Cardiac muscle cell (in vitro differentiated cells and primary cell): ENCODE results near the gene DOCK4. TPM values are rescaled to one million over a fixed set of nuclear protein-coding genes. Genes with fewer than 3 reads are reported as not detected.
"Not testable (repeated sequence)": the region's sequence is repeated elsewhere in the genome, so short reads cannot be mapped to it uniquely, and the experiment has no call there.

Source experiments
- DNase-seq, 2 donors: peaks; one replicate each; pipeline versions ENCODE4 v3.0.0 to v3.0.0-alpha.2; 2010 to 2017; ENCODE audit warnings: low read depth in 1 of 2, low spot score in 1 of 2
- H3K27ac ChIP-seq: fragments of 200-600 bp; sonication (generic); 2 replicates; pipeline ENCODE4 v1.5.1; 2016
- H3K27me3 ChIP-seq: fragments of 200-600 bp; sonication (generic); 2 replicates; pipeline ENCODE4 v1.6.0; 2016; ENCODE audit warnings: control low read depth
- H3K36me3 ChIP-seq: fragments of 200-600 bp; sonication (generic); 2 replicates; pipeline ENCODE4 v1.5.1; 2016; ENCODE audit warnings: control low read depth
- H3K4me1 ChIP-seq: fragments of 200-600 bp; sonication (generic); 2 replicates; pipeline ENCODE4 v1.8.1; 2017; ENCODE audit warnings: low read depth, mild to moderate bottlenecking, mixed run types
- H3K4me3 ChIP-seq: fragments of 200-600 bp; sonication (generic); 2 replicates; pipeline ENCODE4 v1.5.1; 2016; ENCODE audit warnings: mild to moderate bottlenecking
- H3K9me3 ChIP-seq: fragments of 200-600 bp; sonication (generic); 2 replicates; pipeline ENCODE4 v1.5.1; 2017; ENCODE audit warnings: low read depth, mild to moderate bottlenecking, control low read depth
- polyA plus RNA-seq: library from polyadenylated mRNA; unstranded; fragments of >200 nt; fragmentation: Nextera tagmentation; extraction: Ambion mirVana; gene quantifications from 2 replicates; pipeline ENCODE4 v1.2.1, GENCODE V29; 2016
- total RNA-seq: library from RNA; depleted of rRNA; stranded (reverse); fragments of >200 nt; gene quantifications from 2 replicates; pipeline ENCODE4 v1.2.3, GENCODE V29; 2016
- TF ChIP-seq, protein P1 (sequence below): IDR thresholded peaks from 2 replicates; pipeline ENCODE4 v1.5.1; 2012; ENCODE audit warnings: low read depth, mild to moderate bottlenecking, low read length

Gene DOCK4
- total and polyA plus RNA-seq, 2 experiments from 2014 or later: 5.3 to 11.4 TPM

DNA sequence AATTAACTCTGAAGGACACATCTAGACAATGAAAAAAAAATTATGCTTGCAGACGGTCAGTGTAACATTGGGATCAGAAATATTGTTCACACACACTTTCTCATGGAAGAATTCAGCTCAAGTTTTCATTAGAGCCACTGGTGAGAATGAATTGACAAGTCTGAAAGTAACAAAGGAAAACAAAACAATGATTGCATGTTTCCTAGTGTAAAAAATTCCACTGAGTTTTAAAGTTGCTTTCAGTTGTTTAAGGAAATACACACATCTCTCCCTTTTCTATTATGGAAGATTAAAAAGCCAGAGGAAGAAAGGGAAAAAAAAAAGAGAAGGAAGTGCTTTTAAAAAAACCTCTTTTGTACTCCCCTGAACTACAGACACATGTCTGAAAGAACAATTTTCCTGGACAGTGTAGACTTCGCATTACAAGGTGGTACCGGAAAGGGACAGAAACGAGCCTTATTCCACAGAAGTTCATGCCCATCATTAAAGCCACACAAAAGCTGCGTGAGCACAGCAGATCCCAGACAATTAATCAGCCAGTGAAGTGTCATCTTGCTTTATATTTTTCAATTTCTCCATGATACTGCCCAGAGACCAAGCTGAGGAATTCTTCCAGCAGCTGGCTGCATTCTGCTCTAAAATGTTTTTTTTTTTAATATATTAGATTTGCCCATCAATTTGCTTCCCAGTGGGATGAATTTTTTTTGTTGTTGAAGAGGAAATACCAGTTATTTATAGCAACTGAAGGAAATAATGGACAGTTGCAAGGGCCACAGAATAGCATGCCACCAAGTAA lies 294.8 kb downstream of the DOCK4 start:
- H3K27me3 ChIP-seq: no peaks in the 10 kb centered on the region
- DNase-seq: no peak
- no peak overlapping the region for H3K4me3 ChIP-seq
- H3K36me3 ChIP-seq: no peaks in the 10 kb centered on the region
- H3K9me3 ChIP-seq: no peaks in the 10 kb centered on the region
- TF ChIP-seq, protein P1, sequence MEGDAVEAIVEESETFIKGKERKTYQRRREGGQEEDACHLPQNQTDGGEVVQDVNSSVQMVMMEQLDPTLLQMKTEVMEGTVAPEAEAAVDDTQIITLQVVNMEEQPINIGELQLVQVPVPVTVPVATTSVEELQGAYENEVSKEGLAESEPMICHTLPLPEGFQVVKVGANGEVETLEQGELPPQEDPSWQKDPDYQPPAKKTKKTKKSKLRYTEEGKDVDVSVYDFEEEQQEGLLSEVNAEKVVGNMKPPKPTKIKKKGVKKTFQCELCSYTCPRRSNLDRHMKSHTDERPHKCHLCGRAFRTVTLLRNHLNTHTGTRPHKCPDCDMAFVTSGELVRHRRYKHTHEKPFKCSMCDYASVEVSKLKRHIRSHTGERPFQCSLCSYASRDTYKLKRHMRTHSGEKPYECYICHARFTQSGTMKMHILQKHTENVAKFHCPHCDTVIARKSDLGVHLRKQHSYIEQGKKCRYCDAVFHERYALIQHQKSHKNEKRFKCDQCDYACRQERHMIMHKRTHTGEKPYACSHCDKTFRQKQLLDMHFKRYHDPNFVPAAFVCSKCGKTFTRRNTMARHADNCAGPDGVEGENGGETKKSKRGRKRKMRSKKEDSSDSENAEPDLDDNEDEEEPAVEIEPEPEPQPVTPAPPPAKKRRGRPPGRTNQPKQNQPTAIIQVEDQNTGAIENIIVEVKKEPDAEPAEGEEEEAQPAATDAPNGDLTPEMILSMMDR: no peak
- no peak overlapping the region for H3K27ac ChIP-seq
- H3K4me1 ChIP-seq: no peaks in the 10 kb centered on the region

GRCh38 chr7:111910656-111911055 lies 295.5 kb downstream of the DOCK4 start:
- Histone ChIP-seq H3K9me3 (no peaks in the 10 kb centered on the region), H3K27ac (no peak overlapping the region), H3K4me1 (no peaks in the 10 kb centered on the region), H3K36me3 (no peaks in the 10 kb centered on the region), H3K4me3 (no peak overlapping the region), H3K27me3 (no peaks in the 10 kb centered on the region)
- TF ChIP-seq, protein P1: no peak
- no peak for DNase-seq

GRCh38 chr7:111908673-111909072 lies 297.5 kb downstream of the DOCK4 start:
- not testable (repeated sequence) for H3K4me1 ChIP-seq, H3K36me3 ChIP-seq, H3K27me3 ChIP-seq, H3K9me3 ChIP-seq, H3K4me3 ChIP-seq, DNase-seq, H3K27ac ChIP-seq

- no peak overlapping the region for H3K4me3 ChIP-seq
- H3K4me1 ChIP-seq: no peaks in the 10 kb centered on the region
- H3K9me3 ChIP-seq: no peaks in the 10 kb centered on the region
- TF ChIP-seq, protein P1: no peak
- H3K27me3 ChIP-seq: peaks cover 3% of the 10 kb centered on the region
- H3K27ac ChIP-seq: no peak overlapping the region
- DNase-seq: no peak
- peaks cover 3% of the 10 kb centered on the region for H3K36me3 ChIP-seq
These were observed 302.4 kb downstream of the DOCK4 start for GRCh38 chr7:111903797-111904196.

GRCh38 chr7:111903016-111903415 lies 303.2 kb downstream of the DOCK4 start:
- DNase-seq: no peak
- H3K36me3 ChIP-seq: peaks cover 3% of the 10 kb centered on the region
- TF ChIP-seq, protein P1: no peak
- no peak overlapping the region for H3K4me3 ChIP-seq
- H3K9me3 ChIP-seq: no peaks in the 10 kb centered on the region
- peaks cover 3% of the 10 kb centered on the region for H3K27me3 ChIP-seq
- no peaks in the 10 kb centered on the region for H3K4me1 ChIP-seq
- H3K27ac ChIP-seq: no peak overlapping the region

DNA sequence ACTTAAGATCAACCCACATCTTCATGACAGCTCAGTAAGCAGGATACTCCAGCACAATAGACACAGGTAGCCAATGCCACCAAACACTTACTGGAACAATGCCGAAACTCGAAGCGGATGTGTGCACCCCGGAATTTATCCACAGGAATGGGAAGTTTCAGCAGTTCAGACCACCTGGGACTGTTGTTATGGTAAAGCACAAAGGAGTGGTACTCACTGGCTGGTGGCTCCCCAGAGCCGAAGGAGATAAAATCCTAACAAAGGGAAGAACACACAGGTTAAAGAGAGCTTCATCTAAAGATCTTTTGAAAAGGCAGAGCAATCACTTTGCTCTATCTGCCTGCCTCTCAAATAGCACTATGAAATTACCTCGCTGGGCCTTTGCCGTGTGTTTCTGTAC lies 305.9 kb downstream of the DOCK4 start:
- H3K27me3 ChIP-seq: peaks cover 3% of the 10 kb centered on the region
- H3K9me3 ChIP-seq: no peaks in the 10 kb centered on the region
- H3K27ac ChIP-seq: no peak overlapping the region
- H3K36me3 ChIP-seq: peaks cover 3% of the 10 kb centered on the region
- no peak overlapping the region for H3K4me3 ChIP-seq
- DNase-seq: no peak
- no peaks in the 10 kb centered on the region for H3K4me1 ChIP-seq
- TF ChIP-seq, protein P1: no peak
